C4-2B (cell line): ENCODE data around the gene HOXA9.
A peak's percentile ranks its signal among the peaks of the same experiment; 100 is the strongest.

Experiments used
- H3K27ac ChIP-seq: fragments of 450-650 bp; 2 replicates; pipeline ENCODE4 v1.5.1; 2017
- ZFX ChIP-seq: fragments of 450-650 bp; IDR thresholded peaks from 2 replicates; pipeline ENCODE4 v1.6.1; 2017
- TF ChIP-seq, protein P1 (sequence below): fragments of 450-650 bp; conservative IDR thresholded peaks from 2 replicates; pipeline ENCODE4 v1.5.1; 2017; ENCODE audit warnings: mild to moderate bottlenecking

HOXA9 gene

DNA sequence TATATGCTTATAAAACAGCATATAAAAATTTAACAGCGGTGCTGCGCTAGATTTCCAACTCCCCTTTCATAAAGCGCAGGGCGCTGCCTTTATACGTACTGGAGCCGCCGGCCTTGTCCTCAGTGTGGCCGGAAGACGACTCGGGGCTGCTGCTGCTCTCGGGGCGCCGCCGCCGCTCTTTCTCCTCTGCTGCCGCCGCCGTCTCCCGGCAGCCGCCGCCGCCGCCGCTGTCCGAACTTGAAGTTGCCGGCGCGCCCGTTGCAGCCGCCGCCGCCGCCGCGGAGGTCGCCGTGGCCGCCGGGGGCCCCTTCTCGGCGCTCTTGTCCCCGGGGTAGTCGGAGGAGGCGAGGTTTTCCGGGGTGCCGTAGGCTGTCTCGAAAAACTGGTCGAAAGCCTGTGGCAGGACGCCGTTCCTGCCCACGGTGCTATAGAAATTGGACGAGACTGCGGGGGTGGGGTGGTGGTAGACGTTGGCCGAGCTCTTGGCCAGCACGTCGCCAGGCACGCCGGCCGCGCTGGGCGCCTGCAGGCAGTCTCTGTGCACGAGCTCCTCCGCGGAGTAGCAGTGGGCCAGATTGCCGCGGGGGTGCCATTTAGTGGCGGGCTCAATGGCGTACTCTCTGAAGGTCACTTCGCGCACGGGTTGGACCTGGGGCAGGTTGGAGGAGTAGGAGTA is 19.1 kb upstream of the HOXA9 start:
- TF ChIP-seq ZFX, result peak; percentile 73; the same call in 1 of the 2 replicates
- TF ChIP-seq, protein P1, sequence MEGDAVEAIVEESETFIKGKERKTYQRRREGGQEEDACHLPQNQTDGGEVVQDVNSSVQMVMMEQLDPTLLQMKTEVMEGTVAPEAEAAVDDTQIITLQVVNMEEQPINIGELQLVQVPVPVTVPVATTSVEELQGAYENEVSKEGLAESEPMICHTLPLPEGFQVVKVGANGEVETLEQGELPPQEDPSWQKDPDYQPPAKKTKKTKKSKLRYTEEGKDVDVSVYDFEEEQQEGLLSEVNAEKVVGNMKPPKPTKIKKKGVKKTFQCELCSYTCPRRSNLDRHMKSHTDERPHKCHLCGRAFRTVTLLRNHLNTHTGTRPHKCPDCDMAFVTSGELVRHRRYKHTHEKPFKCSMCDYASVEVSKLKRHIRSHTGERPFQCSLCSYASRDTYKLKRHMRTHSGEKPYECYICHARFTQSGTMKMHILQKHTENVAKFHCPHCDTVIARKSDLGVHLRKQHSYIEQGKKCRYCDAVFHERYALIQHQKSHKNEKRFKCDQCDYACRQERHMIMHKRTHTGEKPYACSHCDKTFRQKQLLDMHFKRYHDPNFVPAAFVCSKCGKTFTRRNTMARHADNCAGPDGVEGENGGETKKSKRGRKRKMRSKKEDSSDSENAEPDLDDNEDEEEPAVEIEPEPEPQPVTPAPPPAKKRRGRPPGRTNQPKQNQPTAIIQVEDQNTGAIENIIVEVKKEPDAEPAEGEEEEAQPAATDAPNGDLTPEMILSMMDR, result no peak
- H3K27ac ChIP-seq, result peak overlapping the region; percentile 79

DNA sequence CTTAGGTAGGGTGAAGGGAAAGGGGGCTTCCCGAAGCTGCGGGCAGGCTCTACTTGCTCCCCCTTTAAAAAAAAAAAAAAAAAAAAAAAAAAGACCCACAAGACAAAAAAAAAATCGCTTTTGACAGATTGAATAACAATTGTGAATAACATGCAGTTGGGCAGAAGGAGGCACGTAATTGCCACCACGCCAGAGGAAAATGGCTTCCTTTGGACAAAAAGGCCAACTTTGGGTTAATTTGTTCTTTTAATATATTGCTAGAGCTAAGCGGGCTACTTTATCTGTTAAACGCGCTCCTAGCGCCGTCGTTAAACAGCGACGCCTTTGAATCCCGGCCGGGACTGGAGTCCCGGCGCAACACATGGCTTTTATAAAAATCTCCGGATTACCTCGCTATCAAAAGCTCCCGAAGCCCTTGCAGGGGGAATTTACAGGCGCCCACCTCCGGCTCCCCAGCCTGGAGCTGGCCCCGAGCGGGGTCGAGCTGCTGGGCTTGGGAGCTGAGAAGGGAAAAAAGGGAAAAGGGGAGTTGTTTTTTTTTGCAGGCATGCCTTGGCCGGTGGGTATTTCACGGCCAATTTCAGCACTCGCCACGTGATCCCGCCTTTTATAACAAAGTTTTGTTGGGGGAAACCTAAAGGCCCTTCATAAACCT is 18.5 kb upstream of the HOXA9 start:
- peak overlapping the region; percentile 79 for H3K27ac ChIP-seq
- TF ChIP-seq ZFX, result no peak
- TF ChIP-seq, protein P1, result no peak

DNA sequence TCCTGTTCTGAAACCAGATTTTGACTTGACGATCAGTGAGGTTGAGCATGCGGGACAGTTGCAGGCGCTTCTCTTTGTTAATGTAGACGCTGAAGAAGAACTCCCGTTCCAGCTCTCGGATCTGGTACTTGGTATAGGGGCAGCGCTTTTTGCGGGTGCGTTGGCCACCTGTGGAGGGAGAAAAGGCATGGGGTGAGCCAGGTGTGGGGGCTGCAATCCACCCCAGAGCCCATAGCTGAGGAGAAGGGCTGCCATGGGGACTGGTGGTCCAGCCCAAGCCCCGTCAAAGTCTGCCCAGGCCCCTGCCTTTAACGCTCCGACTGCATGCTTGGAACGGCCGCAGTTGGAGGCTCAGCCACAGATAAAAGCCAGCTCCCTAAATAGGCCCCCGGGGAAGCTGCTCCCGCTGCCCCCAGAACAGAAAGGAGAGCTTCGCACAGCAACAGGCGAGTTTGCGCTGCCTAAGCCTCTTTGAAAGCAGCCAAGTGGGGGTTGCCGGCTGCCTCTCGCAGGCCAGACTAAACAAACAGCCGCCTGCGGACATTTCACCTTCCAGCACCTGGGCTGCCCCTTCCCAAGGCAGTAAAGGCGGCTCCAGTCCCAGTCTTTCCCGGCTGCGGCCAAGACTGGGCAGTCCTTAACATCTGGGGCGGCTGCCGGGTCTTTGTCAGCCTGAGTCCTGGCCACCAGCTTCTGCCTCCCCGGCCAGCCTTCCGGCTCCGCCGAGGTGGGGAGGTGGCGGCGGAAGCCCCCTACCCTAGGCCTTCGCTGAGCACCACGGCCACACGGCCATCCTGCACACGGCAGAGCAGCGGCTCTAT is 17.7 kb upstream of the HOXA9 start:
- TF ChIP-seq, protein P1, result no peak
- no peak for TF ChIP-seq ZFX
- peak overlapping the region; percentile 79 for H3K27ac ChIP-seq

DNA sequence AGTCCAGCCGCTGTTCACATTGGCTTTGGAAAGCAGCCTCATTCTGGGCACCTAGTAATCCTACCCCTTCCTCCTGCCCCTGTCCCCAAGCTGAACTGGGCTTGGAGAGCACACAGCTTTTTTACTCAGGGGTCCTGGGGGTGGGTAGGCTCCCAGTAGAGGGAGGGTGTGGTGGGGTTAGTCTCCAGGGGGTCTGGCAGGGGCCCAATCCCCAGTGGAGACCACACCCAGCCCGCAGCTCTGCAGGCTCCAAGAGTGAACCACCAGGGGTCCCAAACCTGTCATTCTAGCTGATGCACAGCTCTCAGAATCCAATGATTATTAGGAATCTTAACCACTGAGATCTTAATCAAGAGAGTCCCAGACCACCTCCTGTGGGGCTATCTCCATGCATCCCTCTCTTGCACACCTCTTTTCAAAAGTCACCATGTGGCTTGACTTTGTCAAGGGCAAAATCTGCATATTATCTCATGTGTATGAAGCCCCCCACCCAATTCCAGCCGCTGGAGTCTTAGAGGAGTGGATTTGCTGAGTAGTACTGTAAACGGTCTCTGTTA is 17.0 kb upstream of the HOXA9 start:
- no peak overlapping the region for H3K27ac ChIP-seq
- no peak for TF ChIP-seq ZFX
- TF ChIP-seq, protein P1, result no peak

DNA sequence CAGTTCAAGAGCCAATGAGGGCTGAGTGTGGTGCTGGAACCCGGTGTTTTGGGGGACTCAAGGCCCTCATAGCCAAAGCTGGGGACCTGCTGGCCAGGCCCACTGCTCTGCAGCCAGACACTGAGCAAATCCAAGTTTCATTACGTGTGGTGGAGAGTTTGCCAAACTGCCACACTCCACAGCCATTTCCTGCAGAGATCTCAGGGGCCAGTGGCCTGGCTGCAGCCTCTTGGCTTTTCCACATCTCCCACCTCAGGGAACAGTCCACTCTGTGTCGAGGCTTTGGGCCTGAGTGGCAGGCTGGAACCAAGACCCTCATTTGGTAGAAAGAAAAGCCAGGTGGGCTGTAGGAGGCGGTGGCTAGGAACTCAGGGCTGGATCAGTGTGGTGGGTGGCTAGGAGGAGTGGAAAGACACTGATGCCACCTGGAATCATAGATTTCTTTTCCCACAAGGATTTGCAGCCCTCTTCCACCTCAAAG is 16.5 kb upstream of the HOXA9 start:
- TF ChIP-seq, protein P1, result no peak
- no peak for TF ChIP-seq ZFX
- no peak overlapping the region for H3K27ac ChIP-seq

DNA sequence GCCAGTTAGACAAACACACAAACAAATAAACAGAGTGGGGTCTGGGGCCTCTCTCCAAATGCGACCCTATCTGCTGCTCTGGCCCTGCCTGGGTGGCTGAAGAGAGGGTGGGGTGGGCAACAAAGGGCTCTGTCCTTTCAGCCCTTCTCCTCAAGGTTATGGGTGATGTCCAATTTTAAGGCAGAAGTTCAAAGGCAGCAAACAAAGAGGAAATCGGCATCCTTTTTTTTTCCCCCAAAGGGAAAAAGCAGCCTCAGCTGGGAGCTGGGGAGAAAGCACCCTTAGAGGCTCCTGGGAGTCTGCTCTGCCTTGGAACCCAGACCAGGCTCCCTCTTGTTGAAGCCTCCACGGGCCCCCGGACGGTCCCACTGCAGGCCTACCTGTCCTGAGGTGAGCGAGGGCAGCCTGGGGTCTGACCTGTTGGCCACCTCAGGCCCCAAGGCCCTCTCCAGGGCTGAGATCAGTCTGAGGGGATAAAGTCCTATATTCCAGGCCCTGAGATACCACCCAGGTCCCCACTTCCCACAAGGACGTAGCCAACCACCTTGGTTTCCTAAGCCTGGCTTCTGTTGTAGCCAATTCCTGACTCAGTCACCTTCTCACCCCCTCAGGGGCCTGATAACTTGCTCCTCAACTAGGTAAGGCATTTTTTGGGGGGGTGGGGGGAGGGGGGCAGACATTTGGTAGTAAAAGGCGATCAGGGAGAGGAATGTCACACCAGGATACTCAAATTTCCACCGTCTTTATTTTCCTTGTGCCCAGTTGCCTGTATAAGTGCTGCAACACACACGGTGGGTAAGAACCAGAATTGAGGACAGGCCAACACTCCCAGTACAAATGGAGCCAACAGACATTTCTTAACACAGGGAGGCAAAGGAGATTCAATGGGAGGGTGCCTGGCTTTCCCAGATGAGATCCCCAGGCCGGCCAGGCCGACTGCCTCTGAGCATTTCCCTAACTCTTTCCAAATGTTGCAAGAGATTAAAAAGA is 15.4 kb upstream of the HOXA9 start:
- H3K27ac ChIP-seq, result no peak overlapping the region
- TF ChIP-seq, protein P1, result no peak
- TF ChIP-seq ZFX, result no peak
